ENCODE data around the gene DAAM2. TPM values are rescaled to one million over a fixed set of nuclear protein-coding genes. Genes with fewer than 3 reads are reported as not detected.
A peak's percentile ranks its signal among the peaks of the same experiment; 100 is the strongest.

Gene DAAM2
- total and polyA plus RNA-seq, 9 donors = 25.8 to 39.9 (median 35.2) TPM

DNA sequence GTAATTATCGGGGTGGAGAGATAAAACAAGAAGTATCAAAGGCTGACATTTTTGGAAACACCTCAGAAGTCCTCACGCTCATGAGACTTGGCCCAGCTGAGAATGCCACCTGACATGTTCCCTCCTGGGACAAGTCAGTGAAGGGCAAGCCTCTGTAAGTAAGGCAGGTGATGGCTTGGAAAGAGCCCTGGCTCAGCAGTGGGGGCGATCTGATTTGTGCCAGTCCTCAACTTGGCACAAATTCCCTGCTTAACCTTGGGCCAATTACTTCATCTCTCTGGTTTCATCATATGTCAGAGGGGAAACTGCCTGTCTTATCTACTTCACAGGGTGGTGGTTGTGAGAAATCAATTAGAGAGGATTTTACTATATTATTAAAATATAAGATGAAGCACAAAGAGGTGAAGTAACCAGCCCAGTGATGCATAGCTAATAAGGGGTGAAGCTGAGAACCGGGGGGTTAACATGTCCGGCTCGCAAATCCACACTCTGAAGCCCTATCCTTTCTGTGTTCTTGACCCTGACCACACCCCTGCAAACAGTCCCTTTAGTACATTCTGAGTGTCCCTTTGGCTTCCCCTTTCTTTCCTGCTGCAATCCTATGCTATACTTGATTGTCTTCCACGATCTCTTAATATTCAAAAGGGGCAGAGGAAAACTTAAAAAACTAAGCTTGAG lies 150.9 kb downstream of the DAAM2 start:
- H3K36me3 ChIP-seq (ENCODE audit: control insufficient read depth, insufficient read depth, low read length) = no peaks in the 10 kb centered on the region
- H3K27ac ChIP-seq (ENCODE audit: low read length) = no peak overlapping the region
- 77% methylated on average over 3 of the region's 7 CpGs for WGBS (ENCODE audit: insufficient coverage)
- H3K4me3 ChIP-seq (ENCODE audit: low read length) = no peak overlapping the region
- peaks cover 5% of the 10 kb centered on the region for H3K27me3 ChIP-seq (ENCODE audit: control insufficient read depth, insufficient read depth, low read length)
- peaks cover 7% of the 10 kb centered on the region for H3K4me1 ChIP-seq (ENCODE audit: control insufficient read depth, insufficient read depth, low read length)
- H3K9me3 ChIP-seq (replicated peaks; ENCODE audit: control insufficient read depth, low read depth, low read length) = no peaks in the 10 kb centered on the region
- no peak for DNase-seq

DNA sequence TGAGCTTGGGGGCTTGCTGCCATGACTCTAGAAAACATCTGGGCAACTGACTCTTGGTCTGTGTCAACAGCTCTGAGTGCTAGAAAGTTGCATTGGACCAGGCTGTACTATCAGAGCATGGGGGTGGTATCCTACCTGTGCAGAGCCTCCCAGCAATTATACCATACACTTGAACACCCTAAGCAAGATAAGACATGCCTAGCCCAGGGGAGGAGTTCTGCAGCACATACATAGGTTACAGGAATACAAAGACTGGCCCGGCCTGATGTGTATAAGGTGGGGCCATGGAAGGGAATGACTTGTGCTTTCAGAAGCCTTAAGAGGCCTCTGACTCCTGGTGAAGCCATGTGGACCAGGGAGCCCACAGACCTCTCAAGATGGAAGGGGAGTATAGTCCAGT lies 153.4 kb downstream of the DAAM2 start:
- no peaks in the 10 kb centered on the region for H3K9me3 ChIP-seq (replicated peaks; ENCODE audit: control insufficient read depth, low read depth, low read length)
- H3K4me1 ChIP-seq (ENCODE audit: control insufficient read depth, insufficient read depth, low read length) = no peaks in the 10 kb centered on the region
- no peak overlapping the region for H3K4me3 ChIP-seq (ENCODE audit: low read length)
- H3K27me3 ChIP-seq (ENCODE audit: control insufficient read depth, insufficient read depth, low read length) = peaks cover 5% of the 10 kb centered on the region
- H3K36me3 ChIP-seq (ENCODE audit: control insufficient read depth, insufficient read depth, low read length) = no peaks in the 10 kb centered on the region
- no CpG with 5 or more reads among the region's 1 CpG for WGBS (ENCODE audit: insufficient coverage)
- DNase-seq = no peak
- H3K27ac ChIP-seq (ENCODE audit: low read length) = no peak overlapping the region

DNA sequence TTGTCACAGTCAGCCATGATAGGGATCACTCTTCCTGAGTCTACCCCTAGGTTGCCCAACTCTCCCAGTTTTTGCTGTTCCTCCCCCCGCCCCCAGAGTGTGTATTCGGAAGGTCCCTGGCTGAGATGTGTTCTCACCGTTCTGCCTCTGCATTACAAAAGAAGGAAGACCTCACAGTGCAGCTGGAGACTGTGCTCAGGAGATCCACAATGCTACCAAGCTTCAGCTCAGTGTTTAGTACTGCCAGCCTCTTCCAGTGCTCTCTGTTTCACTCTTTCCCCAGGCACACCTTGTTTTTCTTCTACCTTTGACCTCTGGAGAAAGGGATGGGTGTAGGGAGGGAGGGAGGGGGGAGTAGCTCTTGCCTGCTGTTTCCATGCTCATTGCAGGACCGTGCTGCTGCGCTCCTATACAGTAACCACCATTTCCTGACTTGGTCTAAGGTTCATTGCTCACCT lies 155.5 kb downstream of the DAAM2 start:
- H3K4me1 ChIP-seq (ENCODE audit: control insufficient read depth, insufficient read depth, low read length) = no peaks in the 10 kb centered on the region
- H3K9me3 ChIP-seq (replicated peaks; ENCODE audit: control insufficient read depth, low read depth, low read length) = no peaks in the 10 kb centered on the region
- no peak overlapping the region for H3K27ac ChIP-seq (ENCODE audit: low read length)
- H3K36me3 ChIP-seq (ENCODE audit: control insufficient read depth, insufficient read depth, low read length) = no peaks in the 10 kb centered on the region
- 30% methylated on average over 3 of the region's 5 CpGs for WGBS (ENCODE audit: insufficient coverage)
- H3K27me3 ChIP-seq (ENCODE audit: control insufficient read depth, insufficient read depth, low read length) = peaks cover 5% of the 10 kb centered on the region
- no peak overlapping the region for H3K4me3 ChIP-seq (ENCODE audit: low read length)
- DNase-seq = no peak

DNA sequence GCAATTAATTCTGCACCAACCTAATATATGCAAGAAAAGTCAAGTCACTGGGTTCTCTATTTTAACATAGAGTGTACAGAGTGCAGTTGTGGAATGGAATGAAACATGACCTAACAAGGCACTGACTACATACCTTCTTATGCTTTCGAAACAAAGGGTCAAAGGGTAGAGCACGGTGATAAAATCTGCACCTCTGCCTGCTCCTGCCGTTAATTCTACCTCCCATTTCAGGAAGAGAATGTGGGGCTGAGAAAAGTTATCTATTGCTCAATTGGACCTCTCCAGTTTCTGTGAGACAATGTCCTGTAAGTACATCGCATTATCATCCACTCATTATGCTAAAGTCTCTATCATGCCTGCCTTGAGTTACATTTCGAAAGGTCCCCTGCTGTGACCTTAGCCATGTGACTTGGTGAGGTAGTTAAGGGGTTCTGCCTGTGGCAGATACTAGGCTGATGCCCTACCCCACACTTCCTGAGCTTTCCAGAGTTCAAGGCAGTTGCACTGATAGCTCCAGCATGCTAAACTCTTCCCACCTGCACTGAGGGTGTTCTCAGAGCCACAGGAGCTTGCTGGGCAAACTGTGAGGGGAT lies 156.1 kb downstream of the DAAM2 start:
- no peak for DNase-seq
- Histone ChIP-seq H3K4me1 (ENCODE audit: control insufficient read depth, insufficient read depth, low read length) (no peaks in the 10 kb centered on the region), H3K27me3 (ENCODE audit: control insufficient read depth, insufficient read depth, low read length) (peaks cover 5% of the 10 kb centered on the region), H3K9me3 (replicated peaks; ENCODE audit: control insufficient read depth, low read depth, low read length) (no peaks in the 10 kb centered on the region), H3K27ac (ENCODE audit: low read length) (no peak overlapping the region), H3K36me3 (ENCODE audit: control insufficient read depth, insufficient read depth, low read length) (no peaks in the 10 kb centered on the region), H3K4me3 (ENCODE audit: low read length) (no peak overlapping the region)
- WGBS (ENCODE audit: insufficient coverage) = no CpG with 5 or more reads among the region's 5 CpGs

DNA sequence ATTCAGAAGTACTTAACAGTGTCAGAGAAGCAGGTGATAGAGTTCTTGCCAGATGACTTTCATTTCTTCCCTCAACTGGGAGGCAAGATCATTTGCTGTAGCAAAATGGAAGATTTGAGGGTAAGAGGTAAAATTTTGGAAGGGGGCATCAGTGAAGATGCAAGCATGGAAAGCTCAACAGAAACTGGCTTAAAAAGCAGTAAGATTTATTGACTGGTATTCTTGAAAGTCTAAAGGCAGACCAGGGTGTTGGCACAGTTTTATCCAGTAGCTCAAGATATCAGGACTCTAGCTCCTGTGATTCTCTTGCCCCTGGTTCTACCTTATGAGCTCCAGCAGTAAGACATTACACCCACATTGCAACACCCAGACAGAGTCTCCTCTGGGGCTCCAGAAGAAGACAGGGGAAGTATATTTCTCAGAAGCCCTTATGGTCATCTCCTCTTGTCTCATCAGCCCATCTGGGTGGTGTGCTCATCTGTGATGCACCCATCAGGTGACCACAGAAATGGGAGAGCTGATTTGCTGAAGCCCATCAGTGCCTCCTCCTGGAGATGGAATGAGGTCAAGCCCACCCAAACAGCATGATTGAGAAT lies 158.0 kb downstream of the DAAM2 start:
- no peak for DNase-seq
- H3K27ac ChIP-seq (ENCODE audit: low read length) = no peak overlapping the region
- H3K36me3 ChIP-seq (ENCODE audit: control insufficient read depth, insufficient read depth, low read length) = no peaks in the 10 kb centered on the region
- no peaks in the 10 kb centered on the region for H3K4me1 ChIP-seq (ENCODE audit: control insufficient read depth, insufficient read depth, low read length)
- peaks cover 5% of the 10 kb centered on the region for H3K27me3 ChIP-seq (ENCODE audit: control insufficient read depth, insufficient read depth, low read length)
- H3K4me3 ChIP-seq (ENCODE audit: low read length) = no peak overlapping the region
- H3K9me3 ChIP-seq (replicated peaks; ENCODE audit: control insufficient read depth, low read depth, low read length) = no peaks in the 10 kb centered on the region

DNA sequence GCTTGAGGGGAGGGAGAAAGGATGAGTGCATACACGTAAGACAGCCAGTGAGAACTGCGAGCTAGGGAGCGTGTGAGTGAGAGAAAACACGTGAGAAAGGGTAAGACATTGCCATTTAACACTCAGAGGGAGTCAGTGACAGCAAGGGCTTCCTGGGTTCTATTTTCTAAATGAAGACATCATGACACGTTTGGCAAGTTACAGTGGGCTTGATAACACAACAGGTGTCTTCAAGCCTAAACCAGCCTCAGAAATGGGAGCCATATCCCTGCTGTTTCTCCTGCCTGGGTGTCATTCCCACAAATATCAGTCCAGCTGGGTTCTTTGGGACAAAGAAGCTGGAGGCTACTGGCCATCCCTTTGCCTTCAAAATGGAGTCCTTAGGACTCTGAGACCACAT lies 159.0 kb downstream of the DAAM2 start:
- DNase-seq = no peak
- Histone ChIP-seq H3K4me1 (ENCODE audit: control insufficient read depth, insufficient read depth, low read length) (no peaks in the 10 kb centered on the region), H3K9me3 (replicated peaks; ENCODE audit: control insufficient read depth, low read depth, low read length) (no peaks in the 10 kb centered on the region), H3K4me3 (ENCODE audit: low read length) (no peak overlapping the region), H3K36me3 (ENCODE audit: control insufficient read depth, insufficient read depth, low read length) (no peaks in the 10 kb centered on the region), H3K27ac (ENCODE audit: low read length) (no peak overlapping the region), H3K27me3 (ENCODE audit: control insufficient read depth, insufficient read depth, low read length) (peaks cover 5% of the 10 kb centered on the region)
- WGBS (ENCODE audit: insufficient coverage) = 82% methylated on average over 5 of the region's 5 CpGs

DNA sequence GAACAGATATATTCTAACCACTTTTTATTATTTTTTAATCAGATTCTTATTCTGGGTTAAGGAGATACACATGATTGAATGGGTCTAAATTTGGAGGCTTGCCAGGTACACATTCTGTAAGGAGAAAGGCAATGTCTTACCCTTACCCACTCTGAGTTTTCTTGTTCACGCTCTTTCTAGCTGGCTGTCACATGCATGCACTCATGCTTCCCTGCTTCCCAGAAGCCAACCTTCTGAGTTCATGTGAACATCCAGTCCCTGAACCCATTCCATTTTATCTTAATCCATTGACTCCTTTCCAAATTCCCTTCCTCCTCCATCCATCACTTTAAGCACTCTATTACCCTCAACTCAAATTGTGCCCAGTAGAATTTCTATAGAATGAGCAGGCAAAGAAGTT lies 159.5 kb downstream of the DAAM2 start:
- no peak overlapping the region for H3K27ac ChIP-seq (ENCODE audit: low read length)
- WGBS (ENCODE audit: insufficient coverage) = 100% methylated on average over 1 of the region's 1 CpG
- no peaks in the 10 kb centered on the region for H3K9me3 ChIP-seq (replicated peaks; ENCODE audit: control insufficient read depth, low read depth, low read length)
- no peak for DNase-seq
- no peak overlapping the region for H3K4me3 ChIP-seq (ENCODE audit: low read length)
- H3K27me3 ChIP-seq (ENCODE audit: control insufficient read depth, insufficient read depth, low read length) = peaks cover 2% of the 10 kb centered on the region
- no peaks in the 10 kb centered on the region for H3K4me1 ChIP-seq (ENCODE audit: control insufficient read depth, insufficient read depth, low read length)
- H3K36me3 ChIP-seq (ENCODE audit: control insufficient read depth, insufficient read depth, low read length) = no peaks in the 10 kb centered on the region

DNA sequence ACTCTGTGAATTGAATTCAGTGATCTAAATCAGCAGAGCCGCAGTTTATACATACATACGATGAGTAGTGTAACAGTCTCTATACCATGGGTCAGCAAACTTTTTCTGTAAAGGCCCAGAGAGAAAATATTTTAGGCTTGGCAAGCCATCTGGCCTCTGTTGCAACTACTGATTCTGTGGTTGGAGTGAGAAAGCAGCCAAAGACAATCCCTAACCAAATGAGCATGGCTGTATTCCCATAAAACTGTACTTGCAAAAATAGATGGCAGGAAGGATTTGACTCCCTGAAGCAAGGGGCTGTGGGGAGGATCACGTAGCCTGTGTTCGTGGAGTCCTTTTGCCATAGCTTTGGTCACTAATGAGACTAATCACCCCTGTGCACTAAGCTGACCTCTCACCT lies 160.0 kb downstream of the DAAM2 start:
- Histone ChIP-seq H3K27ac (ENCODE audit: low read length) (no peak overlapping the region), H3K27me3 (ENCODE audit: control insufficient read depth, insufficient read depth, low read length) (peaks cover 2% of the 10 kb centered on the region), H3K4me1 (ENCODE audit: control insufficient read depth, insufficient read depth, low read length) (no peaks in the 10 kb centered on the region), H3K9me3 (replicated peaks; ENCODE audit: control insufficient read depth, low read depth, low read length) (no peaks in the 10 kb centered on the region), H3K36me3 (ENCODE audit: control insufficient read depth, insufficient read depth, low read length) (no peaks in the 10 kb centered on the region), H3K4me3 (ENCODE audit: low read length) (no peak overlapping the region)
- peak; percentile 30 for DNase-seq
- WGBS (ENCODE audit: insufficient coverage) = no CpG with 5 or more reads among the region's 4 CpGs

DNA sequence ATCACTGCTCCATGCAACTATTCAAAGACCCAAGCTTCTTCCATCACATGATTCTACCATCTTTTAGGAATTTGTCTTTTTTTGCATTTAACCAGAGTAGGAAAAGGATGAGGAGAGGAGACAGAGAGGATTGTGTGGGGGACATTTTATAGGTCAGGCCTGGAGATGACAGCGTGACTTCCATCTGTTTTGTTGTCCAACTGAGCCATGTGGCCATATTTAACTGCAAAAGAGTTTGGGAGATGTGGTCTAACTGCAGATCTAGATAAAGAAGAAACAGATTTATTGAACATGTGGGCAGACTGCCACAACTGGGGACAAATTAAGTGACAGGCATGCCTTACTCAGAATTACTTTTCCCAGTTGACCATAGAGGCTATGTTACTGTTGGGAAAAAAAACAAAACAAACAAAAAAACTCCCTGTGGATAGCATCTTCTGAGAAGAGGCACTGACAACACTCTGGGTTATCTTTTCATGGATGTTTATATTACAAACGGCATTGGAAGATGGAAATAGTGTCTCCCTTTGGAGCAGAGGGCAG lies 161.0 kb downstream of the DAAM2 start:
- no peak overlapping the region for H3K27ac ChIP-seq (ENCODE audit: low read length)
- H3K27me3 ChIP-seq (ENCODE audit: control insufficient read depth, insufficient read depth, low read length) = no peaks in the 10 kb centered on the region
- no peaks in the 10 kb centered on the region for H3K9me3 ChIP-seq (replicated peaks; ENCODE audit: control insufficient read depth, low read depth, low read length)
- no peaks in the 10 kb centered on the region for H3K36me3 ChIP-seq (ENCODE audit: control insufficient read depth, insufficient read depth, low read length)
- no peak for DNase-seq
- no peaks in the 10 kb centered on the region for H3K4me1 ChIP-seq (ENCODE audit: control insufficient read depth, insufficient read depth, low read length)
- H3K4me3 ChIP-seq (ENCODE audit: low read length) = no peak overlapping the region
- WGBS (ENCODE audit: insufficient coverage) = 74% methylated on average over 2 of the region's 2 CpGs
